ENCODE measurements around the gene LCE1C.

Gene LCE1C, protein sequence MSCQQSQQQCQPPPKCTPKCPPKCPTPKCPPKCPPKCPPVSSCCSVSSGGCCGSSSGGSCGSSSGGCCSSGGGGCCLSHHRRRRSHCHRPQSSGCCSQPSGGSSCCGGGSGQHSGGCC

DNA sequence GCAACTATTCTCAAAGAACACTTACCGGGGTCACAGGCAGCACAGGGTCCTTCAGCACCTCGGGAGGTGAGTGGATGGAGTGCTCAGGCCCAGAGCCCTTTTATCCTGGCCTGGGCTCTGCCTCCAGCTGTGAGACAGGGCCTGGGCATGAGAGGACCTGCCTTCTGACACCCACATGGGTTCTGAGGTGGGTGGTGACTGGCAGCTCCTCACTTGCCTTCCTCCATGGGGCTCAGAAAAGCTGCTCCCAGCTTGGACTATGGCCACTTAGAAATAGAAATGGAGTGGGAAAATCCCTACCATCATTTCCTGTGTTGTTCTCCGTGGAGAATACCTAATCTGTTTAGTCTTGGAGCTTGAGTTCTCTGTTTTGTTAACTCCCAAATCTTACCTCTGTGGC, at the start of gene LCE1C:
Gene LCE1C, minus strand, starts transcription at position 76 of the 400 bp plus-strand sequence. CDS start 1,173 bp downstream, outside the sequence.
- DNase-seq, result no peak

DNA sequence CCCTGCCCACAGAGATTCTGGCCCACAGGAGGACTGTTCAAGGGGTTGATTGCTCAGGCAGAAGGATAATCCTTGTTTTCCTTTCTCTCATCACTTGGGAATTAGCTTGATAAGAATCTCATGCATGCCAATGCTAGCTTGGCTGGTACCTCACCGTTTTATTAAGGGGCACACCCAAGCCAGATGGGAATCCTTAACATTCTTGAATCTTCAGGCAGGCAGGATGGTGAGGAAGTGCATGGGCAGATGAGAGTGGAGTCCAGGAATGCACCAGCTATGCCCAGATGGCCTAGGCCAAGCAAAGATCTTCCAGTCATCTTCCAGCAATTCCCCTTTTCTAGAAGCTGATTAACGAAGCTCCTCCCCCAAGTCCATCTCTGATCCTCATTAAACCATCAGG, 49.2 kb upstream of the LCE1C start:
- no peak for DNase-seq

DNA sequence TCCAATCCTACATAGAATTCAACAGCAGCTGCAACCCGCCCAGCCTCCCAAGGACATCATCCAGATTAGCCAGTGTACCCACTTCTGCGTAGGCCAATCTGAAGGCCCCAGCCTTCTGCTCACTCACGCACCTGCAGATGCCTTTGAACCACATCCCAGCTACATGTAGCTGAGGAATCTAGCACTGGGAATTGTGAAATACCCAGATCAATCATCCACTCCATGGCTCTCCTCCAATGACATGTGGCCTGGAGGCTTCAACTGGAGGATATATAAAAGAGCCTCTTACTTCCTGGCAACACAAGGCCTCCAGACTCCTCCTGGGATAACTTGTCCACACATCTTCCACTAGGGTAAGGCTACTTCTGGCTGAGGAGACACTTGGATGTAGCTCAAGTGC, 36.1 kb upstream of the LCE1C start, which contains the start of gene LCE6A:
Gene LCE6A, plus strand, starts transcription at position 301 of the 400 bp plus-strand sequence. CDS start 665 bp downstream, outside the sequence.
- no peak for DNase-seq

DNA sequence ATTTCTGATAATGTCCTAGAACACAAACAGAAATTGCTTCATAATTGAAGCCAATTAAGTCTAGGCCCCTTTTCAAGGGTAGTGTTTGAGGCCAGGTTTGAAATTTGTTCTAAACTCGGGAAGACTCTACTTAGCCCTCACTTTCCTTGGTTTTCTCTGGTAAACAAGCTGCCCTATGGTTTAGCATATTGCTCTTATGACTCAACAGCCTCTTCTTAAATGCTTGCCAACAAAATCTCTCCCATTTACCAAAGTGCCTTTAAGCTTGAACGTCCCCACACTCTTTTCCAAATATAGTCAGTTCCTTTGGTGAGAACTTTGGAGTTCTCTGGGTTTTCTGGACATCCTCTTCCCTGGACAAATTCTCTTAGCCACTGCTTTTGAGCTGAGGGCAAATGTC, 30.4 kb upstream of the LCE1C start:
- DNase-seq, result no peak

DNA sequence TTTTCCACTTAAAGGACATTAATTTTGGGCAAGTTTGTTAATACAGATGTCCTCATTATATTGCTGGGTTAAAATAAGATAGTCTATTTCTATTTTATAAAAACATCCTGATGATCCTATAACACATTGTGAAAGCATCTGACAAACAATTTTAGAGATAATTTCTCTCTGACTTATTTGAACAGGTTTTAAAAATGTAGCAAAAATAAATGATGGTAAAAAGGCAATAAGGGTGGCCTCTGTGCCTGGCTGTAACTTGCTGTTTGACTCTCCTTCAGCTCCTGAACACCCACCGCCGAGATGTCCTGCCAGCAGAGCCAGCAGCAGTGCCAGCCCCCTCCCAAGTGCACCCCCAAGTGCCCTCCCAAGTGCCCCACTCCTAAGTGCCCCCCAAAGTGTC, 20.7 kb upstream of the LCE1C start, which contains the start of gene LCE1A:
Gene LCE1A, plus strand, starts transcription at position 301 of the 400 bp plus-strand sequence. Its CDS starts 0 bp downstream, at position 301.
- DNase-seq, result no peak

DNA sequence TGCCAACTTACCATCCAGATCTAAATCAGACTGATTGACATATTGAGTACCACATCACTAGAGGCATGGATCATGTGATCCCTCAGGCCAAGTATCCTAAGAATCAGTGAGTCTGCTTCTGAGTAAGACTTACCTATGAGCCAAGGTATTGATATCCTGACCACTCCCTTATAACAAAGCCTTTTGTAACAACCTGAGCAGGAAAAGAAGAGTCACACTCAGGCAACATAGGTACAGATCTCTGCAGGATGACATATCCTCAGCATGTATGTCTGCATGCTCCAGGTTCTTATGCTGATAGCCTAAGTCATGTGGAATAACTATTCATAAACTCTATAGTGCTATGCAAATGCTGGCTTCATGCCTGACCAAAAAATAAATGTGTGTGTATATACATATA, 18.5 kb upstream of the LCE1C start:
- DNase-seq, result no peak

DNA sequence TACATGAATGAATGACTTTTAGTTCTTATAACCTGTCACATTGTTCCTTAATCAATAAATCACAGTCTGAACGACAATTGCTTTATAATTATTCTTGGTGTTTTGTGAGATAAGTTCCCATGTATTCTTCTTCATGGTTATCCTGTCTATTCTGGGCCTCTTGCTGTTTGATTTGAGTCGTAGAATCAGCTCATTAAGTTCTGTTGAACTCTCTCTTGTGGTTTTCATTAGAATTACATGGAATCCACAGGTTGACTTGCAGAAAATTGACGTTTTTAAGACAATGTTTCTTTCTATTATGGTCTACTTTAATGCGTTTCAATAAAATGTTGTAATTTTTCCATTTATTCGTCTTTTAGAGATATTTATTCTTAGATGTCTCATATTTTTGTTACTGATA, 16.8 kb upstream of the LCE1C start:
- DNase-seq, result no peak

DNA sequence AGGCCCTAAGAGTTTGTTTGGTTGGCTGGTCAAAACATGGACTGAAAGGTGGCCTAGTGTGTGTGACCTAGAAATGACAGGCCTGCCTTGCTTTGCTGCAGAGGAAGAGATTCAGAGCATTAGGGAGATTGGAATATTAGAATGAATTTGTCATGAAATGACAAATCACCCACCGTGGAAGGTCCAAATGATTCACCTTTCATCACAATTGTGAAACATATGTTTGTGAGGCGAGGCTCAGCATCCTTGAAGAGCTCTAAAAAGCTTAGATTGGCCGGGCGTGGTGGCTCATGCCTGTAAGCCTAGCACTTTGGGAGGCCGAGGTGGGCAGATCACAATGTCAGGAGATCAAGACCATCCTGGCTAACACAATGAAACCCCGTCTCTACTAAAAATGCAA, 10.9 kb upstream of the LCE1C start:
- no peak for DNase-seq

DNA sequence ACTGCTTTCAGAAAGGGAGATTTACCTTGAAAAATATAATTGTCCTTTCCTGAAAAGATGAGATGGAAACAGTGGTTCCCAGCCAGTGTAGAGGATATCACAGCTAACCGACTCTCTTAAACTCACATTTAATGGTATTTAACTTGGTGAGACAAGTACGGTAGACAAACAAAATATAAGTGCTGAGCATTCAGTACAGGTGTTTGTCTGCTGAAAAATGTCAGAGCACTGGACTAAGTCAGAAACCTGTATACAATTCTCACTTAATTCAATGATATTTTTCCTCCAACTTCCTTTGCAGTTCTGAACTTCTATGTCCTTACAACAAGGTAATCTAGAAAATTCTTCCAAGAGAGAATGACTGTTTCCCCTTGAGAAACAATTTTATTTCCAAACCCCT, 5.2 kb upstream of the LCE1C start, which contains the start of gene LCE1B:
Gene LCE1B, plus strand, starts transcription at position 301 of the 400 bp plus-strand sequence. CDS start 476 bp downstream, outside the sequence.
- DNase-seq, result no peak

DNA sequence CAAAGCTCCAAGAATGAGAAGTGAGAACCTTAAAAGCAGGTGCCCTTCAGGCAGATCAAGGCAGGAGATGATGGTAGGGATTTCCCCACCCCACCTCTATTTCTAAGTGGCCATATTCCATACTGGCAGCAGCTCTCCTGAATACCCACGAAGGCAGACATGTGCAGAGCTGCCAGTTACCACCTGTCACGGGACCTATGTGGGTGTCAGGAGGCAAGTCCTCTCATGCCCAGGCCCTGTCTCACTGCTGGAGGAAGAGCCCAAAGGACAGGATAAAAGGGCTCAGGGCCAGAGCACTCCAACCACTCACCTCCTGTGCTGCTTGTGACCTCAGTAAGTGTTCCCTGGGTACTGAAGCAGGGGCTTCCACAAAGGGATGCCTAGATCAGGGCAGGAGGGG, 4.6 kb upstream of the LCE1C start:
- no peak for DNase-seq

DNA sequence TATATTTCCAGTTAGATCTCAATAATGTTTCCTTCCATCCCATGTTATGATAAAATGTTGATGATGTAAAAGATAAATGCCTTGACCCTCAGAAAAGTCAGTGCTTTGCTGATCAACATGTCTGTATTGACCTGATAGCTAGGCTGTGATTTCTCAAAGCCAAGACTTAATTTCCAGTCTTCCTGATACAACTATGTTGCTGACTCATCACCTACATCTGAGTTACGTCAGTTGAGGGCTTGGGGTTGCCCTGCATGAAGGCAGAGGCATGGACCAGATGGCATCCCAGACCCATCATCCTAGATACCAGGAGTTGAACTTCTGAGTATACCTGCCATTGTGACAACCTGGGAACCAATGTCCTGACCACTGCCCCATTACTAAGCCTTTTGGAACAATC, 5.1 kb downstream of the LCE1C start:
- no peak for DNase-seq

DNA sequence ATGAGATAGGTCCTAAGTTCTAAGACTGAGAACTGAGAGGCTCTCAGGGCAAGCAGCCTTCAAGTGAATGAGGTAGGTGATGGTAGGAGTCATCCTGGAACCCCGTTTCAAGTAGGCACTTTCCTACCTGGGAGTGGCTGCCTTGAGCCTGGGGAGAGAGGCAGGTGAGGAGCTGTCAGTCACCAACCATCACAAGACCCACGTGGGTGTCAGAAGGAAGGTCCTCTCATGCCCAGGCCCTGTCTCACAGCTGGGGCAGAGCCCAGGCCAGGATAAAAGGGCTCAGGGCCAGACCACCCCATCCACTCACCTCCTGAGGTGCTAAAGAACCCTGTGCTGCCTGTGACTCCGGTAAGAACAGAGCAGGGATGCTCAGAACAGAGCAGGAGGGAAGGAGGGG, 10.0 kb downstream of the LCE1C start, which contains the start of gene LCE1D:
Gene LCE1D, plus strand, starts transcription at position 301 of the 400 bp plus-strand sequence. CDS start 1,074 bp downstream, outside the sequence.
- DNase-seq, result no peak

DNA sequence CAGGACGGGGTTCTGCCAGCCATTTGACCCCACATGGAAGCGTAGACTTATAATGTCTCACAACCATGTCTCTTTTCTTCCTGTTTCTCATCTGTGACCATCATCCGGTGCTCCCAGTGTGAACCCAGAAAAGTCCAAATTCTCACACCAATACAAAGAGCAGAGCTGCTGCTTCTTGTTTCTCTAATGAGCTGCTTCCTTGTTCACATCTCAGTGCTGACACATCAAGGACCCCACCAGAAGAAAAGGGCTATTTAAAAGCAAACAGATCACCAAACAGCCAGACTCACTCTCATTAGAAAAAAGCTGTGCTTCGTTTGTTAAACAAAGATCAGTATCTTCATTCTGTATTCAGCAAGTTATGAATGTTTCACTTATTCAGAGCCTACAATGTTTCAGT, 10.8 kb downstream of the LCE1C start:
- no peak for DNase-seq

DNA sequence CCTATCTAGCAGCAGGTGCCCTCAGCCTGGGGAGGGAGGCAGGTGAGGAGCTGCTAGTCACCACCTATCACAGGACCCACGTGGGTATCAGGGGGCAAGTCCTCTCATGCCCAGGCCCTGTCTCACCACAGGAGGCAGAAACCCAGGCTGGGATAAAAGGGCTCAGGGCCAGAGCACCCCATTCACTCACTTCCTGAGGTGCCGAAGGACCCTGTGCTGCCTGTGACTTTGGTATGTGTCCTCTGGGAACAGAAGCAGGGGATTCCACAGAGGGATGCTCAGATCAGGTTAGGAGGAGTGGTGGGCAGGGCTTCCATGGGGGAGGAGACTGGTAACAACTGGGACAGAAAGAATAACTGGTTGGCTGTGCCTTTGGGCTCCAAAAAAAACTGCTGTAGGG, 20.4 kb downstream of the LCE1C start, which contains the start of gene LCE1E:
Gene LCE1E, plus strand, starts transcription at position 181 of the 400 bp plus-strand sequence. CDS start 1,043 bp downstream, outside the sequence.
- DNase-seq, result no peak

DNA sequence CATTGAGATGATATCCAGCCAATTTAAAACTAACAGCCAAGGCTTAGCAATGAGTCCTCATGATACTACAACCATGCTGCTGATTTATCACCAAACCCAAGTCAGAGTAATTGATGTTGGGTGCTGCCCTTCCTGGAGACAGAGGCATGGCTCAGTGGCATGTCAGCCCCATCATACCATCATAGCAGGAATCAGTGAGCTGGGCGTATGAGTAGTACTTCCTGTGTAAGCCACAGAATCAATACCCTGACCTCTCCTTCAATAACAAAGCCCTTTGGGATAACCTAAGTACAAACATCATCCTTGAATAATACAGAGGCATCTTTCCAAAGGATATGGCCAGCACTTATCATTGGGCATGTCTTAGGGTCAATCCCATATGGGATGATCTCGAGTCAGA, 23.4 kb downstream of the LCE1C start:
- peak; percentile 22 for DNase-seq

DNA sequence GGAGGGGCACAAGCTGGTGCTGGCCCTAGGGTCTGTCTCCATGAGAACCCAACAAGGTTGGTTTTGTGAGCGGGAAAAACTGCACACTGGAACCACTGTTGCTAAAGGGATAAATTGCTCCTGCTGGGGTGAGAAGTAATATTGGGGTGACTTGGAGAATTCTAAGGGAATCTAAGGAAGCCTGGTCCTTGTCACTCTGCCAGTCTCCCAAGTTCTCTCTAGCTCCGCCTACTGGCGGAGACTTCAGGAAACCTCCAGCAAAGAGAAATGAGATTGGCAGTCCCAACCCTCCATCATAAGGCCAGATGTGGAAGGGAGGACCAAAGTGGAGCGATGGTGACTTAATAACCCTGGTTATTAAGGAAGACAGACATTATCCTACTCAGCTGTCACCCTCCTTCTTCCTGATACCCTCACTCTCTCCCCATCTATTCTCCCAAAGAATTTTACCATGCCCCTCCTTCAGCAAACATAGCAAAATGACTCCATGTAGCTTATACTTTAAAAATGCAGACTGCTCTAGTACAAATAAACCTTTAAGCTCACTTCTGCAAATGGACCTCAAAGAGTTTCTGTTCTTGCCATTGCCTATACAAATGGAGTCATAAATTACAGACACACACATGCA, 28.8 kb downstream of the LCE1C start:
- DNase-seq, result peak; percentile 18

DNA sequence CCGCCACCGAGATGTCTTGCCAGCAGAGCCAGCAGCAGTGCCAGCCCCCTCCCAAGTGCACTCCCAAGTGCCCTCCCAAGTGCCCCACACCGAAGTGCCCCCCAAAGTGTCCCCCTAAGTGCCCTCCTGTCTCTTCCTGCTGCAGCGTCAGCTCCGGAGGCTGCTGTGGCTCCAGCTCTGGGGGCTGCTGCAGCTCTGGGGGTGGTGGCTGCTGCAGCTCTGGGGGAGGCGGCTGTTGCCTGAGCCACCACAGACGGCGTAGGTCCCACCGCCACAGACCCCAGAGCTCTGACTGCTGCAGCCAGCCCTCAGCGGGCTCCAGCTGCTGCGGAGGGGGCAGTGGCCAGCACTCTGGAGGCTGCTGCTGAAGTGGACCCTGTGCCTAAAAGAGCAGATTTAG, 30.1 kb downstream of the LCE1C start:
- no peak for DNase-seq

DNA sequence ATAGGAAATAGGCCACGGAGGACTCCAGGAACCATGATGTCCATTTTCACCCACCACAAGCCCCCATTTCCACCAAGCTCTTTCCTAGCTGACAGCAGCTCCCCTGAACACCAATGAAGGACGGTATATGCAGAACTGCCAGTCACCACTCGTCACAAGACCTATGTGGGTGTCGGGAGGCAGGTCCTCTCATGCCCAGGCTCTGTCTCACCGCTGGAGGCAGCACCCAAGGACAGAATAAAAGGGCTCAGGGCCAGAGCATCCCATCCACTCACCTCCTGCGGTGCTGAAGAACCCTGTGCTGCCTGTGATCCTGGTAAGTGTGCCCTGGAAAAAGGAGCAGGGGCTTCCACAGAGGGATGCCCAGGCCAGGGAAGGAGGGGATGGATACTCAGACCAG, 31.6 kb downstream of the LCE1C start, which contains the start of gene LCE1F:
Gene LCE1F, plus strand, starts transcription at position 266 of the 400 bp plus-strand sequence. CDS start 1,232 bp downstream, outside the sequence.
- no peak for DNase-seq

DNA sequence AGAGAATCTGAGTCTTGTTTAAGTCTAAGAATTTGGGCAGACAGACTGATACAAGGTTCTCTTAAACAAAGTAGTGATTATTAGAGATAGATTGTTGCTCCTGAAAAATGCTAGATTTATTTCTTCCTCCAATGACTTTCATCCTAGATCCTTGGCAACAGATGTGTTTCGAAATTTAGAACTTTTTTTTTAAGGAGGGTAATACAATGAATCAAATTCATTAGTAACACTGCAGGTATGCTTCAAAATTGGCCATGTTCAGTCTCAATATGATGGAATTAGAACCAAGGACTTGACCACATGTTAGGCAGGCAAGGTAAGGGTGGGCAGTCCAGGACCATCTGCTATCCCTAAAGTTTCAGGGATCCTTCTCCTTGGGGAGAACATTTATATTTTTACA, 36.0 kb downstream of the LCE1C start:
- no peak for DNase-seq

DNA sequence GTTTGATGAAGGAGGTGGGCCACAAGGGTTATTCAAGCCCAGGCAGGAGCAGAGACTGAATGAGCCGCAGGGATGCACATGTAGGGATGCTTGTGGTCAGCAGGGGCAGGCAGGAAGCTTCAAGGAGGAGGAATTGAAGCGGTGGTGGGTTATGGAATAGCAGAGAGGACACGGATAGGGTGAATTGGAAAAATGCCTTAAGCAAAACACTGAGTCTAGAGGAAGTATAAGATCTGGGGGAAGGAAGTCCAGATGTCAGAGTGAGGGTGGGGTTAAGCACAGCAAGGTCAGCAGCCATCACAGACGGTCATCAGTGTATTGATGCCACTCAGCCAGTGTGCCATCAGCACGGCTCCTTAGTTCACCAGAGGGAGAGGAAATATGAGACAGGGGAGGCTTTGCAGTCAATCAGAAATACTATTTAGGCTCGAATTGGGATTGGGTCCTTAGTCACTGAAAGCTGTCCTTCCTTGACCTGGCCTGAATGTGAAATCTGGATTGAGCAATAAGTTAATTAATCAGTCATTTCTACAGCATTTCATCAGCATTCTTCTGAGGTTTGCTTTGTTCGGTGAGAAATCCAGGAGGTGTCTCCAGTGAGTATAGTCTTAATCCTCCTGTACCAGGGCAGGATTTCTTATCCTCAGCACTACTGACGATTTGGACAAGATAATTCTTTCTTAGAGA, 37.5 kb downstream of the LCE1C start:
- no peak for DNase-seq

DNA sequence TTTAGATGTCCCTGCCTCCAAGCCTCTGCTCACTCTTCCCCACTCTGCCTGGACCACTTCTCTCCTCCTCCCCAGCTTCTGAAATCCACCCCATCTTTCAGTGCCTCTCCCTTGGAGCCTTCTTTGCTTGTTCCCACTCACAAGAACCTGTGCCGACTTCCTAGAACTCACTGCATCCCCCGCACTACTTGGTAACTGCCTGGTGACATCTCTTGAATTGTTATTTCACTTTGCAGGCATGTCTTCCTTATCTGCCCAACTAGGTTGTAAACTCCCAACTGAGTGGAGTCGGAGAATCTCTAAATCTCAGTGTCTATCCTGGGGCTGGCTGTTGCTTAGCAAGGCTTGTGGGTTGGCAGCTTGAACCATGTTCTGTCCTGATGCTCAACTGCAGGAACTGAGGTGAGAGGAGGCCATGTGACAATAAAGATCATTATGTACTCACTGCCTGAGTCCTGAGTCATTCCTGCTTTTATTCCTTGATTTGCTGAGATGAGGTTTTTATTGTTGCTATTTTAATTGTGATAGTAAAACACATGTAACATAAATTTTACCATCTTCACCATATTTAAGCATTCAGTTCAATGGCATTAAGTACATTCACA, 44.7 kb downstream of the LCE1C start:
- DNase-seq, result no peak

DNA sequence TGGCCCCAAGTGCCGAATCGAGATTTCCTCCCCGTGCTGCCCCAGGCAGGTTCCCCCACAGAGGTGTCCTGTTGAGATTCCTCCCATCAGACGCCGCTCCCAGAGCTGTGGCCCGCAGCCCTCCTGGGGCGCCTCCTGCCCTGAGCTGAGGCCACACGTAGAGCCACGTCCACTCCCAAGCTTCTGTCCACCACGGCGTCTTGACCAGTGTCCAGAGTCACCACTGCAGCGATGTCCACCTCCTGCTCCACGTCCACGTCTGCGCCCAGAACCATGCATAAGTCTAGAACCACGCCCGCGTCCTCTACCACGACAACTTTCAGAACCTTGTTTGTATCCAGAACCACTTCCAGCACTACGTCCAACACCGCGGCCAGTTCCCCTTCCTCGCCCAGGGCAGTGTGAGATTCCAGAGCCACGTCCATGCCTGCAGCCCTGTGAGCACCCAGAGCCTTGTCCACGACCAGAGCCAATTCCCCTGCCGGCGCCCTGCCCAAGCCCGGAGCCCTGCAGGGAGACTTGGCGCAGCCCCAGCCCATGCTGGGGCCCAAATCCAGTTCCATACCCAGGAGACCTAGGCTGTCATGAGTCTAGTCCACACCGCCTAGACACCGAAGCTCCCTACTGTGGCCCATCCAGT, 45.8 kb downstream of the LCE1C start:
- DNase-seq, result no peak
